K562 (cell line): ENCODE measurements around the gene BECN2. TPM values are rescaled to one million over a fixed set of nuclear protein-coding genes. Genes with fewer than 3 reads are reported as not detected.

Experiments
- ARID2 ChIP-seq: fragments of 450-650 bp; IDR thresholded peaks from 2 replicates; pipeline ENCODE4 v1.6.1; 2017; ENCODE audit warnings: antibody characterized with exemption, mild to moderate bottlenecking
- CEBPB ChIP-seq: fragments of 450-650 bp; IDR thresholded peaks from 2 replicates; pipeline ENCODE4 v1.6.1; 2016; ENCODE audit warnings: missing genetic modification characterization, missing compliant biosample characterization
- CEBPG ChIP-seq, 3 experiments: fragments of 200-800 bp in 1 of 3; sonication (Bioruptor generic) in 1 of 3; sonication (generic) in 1 of 3; formaldehyde crosslinking in 1 of 3; IDR thresholded peaks in 2 of 3; conservative IDR thresholded peaks in 1 of 3; 2 replicates each; pipeline versions ENCODE4 v1.6.1 to v1.8.0; 2016 to 2022; ENCODE audit warnings: missing compliant biosample characterization in 2 of 3, missing genetic modification characterization in 2 of 3, mild to moderate bottlenecking in 1 of 3, missing genetic modification reagents in 1 of 3
- FOXP1 ChIP-seq: sonication (generic); formaldehyde crosslinking; IDR thresholded peaks from 2 replicates; pipeline ENCODE4 v1.8.0; 2022; ENCODE audit warnings: mild to moderate bottlenecking, missing genetic modification reagents
- FOXP4 ChIP-seq: sonication (generic); formaldehyde crosslinking; IDR thresholded peaks from 2 replicates; pipeline ENCODE4 v1.8.0; 2022; ENCODE audit warnings: mild to moderate bottlenecking, missing genetic modification reagents, borderline replicate concordance
- HSF4 ChIP-seq: fragments of 250-450 bp; sonication (Bioruptor Pico); IDR thresholded peaks from 2 replicates; pipeline ENCODE4 v2.1.2; 2022; ENCODE audit warnings: mild to moderate bottlenecking, moderate library complexity, borderline replicate concordance
- NR2C1 ChIP-seq, 2 experiments: fragments of 450-650 bp; IDR thresholded peaks; 2 replicates each; pipeline ENCODE4 v1.6.1; 2017; ENCODE audit warnings: mild to moderate bottlenecking in 2 of 2, antibody characterized with exemption in 1 of 2, inconsistent platforms in 1 of 2, missing compliant biosample characterization in 1 of 2, missing genetic modification characterization in 1 of 2
- PCBP2 ChIP-seq: fragments of 200-400 bp; formaldehyde crosslinking; IDR thresholded peaks from 2 replicates; pipeline ENCODE4 v1.6.1; 2018; ENCODE audit warnings: low read length, low read depth, mild to moderate bottlenecking, moderate library complexity; ENCODE audit not compliant: poor library complexity, severe bottlenecking
- SAP30 ChIP-seq: fragments of 200-600 bp; sonication (generic); IDR thresholded peaks from 2 replicates; pipeline ENCODE4 v1.6.1; 2012; ENCODE audit warnings: borderline replicate concordance, low read depth, mild to moderate bottlenecking, moderate library complexity, low read length, control low read depth, inconsistent platforms; ENCODE audit not compliant: insufficient read depth, poor library complexity, severe bottlenecking
- SP2 ChIP-seq: IDR thresholded peaks from 2 replicates; pipeline ENCODE4 v1.6.1; 2011; ENCODE audit warnings: mild to moderate bottlenecking, low read depth, low read length, moderate library complexity; ENCODE audit not compliant: poor library complexity, severe bottlenecking; ENCODE audit errors: extremely low read depth
- TAF15 ChIP-seq: fragments of 200-400 bp; formaldehyde crosslinking; IDR thresholded peaks from 2 replicates; pipeline ENCODE4 v1.6.1; 2017; ENCODE audit warnings: mild to moderate bottlenecking, low read depth, low read length, moderate library complexity
- TCF7 ChIP-seq: sonication (generic); IDR thresholded peaks from 2 replicates; pipeline ENCODE4 v1.6.1; 2016; ENCODE audit warnings: antibody characterized with exemption, borderline replicate concordance
- ZBTB8A ChIP-seq: fragments of 450-650 bp; IDR thresholded peaks from 2 replicates; pipeline ENCODE4 v1.6.1; 2018; ENCODE audit warnings: mild to moderate bottlenecking, moderate library complexity; ENCODE audit not compliant: partially characterized antibody
- ZNF280A ChIP-seq: fragments of 450-650 bp; IDR thresholded peaks from 2 replicates; pipeline ENCODE4 v1.6.1; 2018; ENCODE audit warnings: mild to moderate bottlenecking, low read depth; ENCODE audit not compliant: partially characterized antibody
- ZNF766 ChIP-seq: fragments of 200-800 bp; sonication (Bioruptor generic); conservative IDR thresholded peaks from 2 replicates; pipeline ENCODE4 v1.6.1; 2016; ENCODE audit warnings: missing genetic modification characterization, missing compliant biosample characterization
- polyA plus RNA-seq, 8 experiments: library from polyadenylated mRNA; depleted of rRNA in 4 of 8; stranded (reverse) in 5 of 8; unstranded in 3 of 8; fragments of >200 nt; fragmentation: Nextera tagmentation in 2 of 8; fragmentation: Illumina TruSeq in 1 of 8; extraction: Ambion mirVana in 2 of 8; extraction: Trizol in 1 of 8; gene quantifications; 2 replicates each; pipeline versions ENCODE4 v1.2.1 to v1.2.3, GENCODE V29; 2011 to 2014; ENCODE audit warnings: inconsistent platforms in 1 of 8, missing spikeins in 1 of 8
- total RNA-seq, 7 experiments: library from RNA; depleted of rRNA in 6 of 7; stranded (reverse); fragments of >200 nt in 6 of 7; fragmentation: Illumina TruSeq in 2 of 7; extraction: Trizol in 2 of 7; gene quantifications; 2 replicates each; pipeline versions ENCODE4 v1.2.1 to v1.2.3, GENCODE V29; 2011 to 2021; ENCODE audit warnings: low replicate concordance in 1 of 7
- TF ChIP-seq, protein P1 (sequence below): fragments of 250-450 bp; sonication (Bioruptor Pico); IDR thresholded peaks from 2 replicates; pipeline ENCODE4 v1.8.0; 2021; ENCODE audit warnings: borderline replicate concordance, mild to moderate bottlenecking, moderate library complexity; ENCODE audit not compliant: poor library complexity, severe bottlenecking
- TF ChIP-seq, protein P2 (sequence below): sonication (generic); IDR thresholded peaks from 2 replicates; pipeline ENCODE4 v1.6.1; 2016
- TF ChIP-seq, protein P3 (sequence below): fragments of 250-450 bp; sonication (Bioruptor Pico); IDR thresholded peaks from 2 replicates; pipeline ENCODE4 v1.5.0; 2022; ENCODE audit warnings: mild to moderate bottlenecking

Gene BECN2
- total and polyA plus RNA-seq, 9 of the 15 experiments (the other 6 are each of a cell fraction or from before 2014, with no cell fraction given), result not detected

- TF ChIP-seq FOXP4 (CRISPR knock-in tag) (no peak), ARID2 (no peak), FOXP1 (CRISPR knock-in tag) (no peak), HSF4 (CRISPR knock-in tag) (no peak), CEBPG (CRISPR knock-in tag; IDR thresholded peaks at IDR 0.05) (peak; percentile 70), CEBPG (tag; conservative IDR thresholded peaks at IDR 0.05 in 1 of 2, IDR thresholded peaks at IDR 0.05 in 1 of 2) (peak; percentile 46 to 73; a peak in 3 of 4 replicates), NR2C1 (IDR thresholded peaks at IDR 0.05) (no peak), NR2C1 (tag; IDR thresholded peaks at IDR 0.05) (no peak), ZNF280A (no peak), ZBTB8A (no peak), TAF15 (no peak), PCBP2 (no peak), CEBPB (tag) (peak; percentile 61), SP2 (no peak), TCF7 (no peak), SAP30 (no peak), ZNF766 (no peak)
- TF ChIP-seq, protein P1, sequence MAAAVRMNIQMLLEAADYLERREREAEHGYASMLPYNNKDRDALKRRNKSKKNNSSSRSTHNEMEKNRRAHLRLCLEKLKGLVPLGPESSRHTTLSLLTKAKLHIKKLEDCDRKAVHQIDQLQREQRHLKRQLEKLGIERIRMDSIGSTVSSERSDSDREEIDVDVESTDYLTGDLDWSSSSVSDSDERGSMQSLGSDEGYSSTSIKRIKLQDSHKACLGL (CRISPR knock-in tag), result no peak
- TF ChIP-seq, protein P2, sequence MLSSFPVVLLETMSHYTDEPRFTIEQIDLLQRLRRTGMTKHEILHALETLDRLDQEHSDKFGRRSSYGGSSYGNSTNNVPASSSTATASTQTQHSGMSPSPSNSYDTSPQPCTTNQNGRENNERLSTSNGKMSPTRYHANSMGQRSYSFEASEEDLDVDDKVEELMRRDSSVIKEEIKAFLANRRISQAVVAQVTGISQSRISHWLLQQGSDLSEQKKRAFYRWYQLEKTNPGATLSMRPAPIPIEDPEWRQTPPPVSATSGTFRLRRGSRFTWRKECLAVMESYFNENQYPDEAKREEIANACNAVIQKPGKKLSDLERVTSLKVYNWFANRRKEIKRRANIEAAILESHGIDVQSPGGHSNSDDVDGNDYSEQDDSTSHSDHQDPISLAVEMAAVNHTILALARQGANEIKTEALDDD, result no peak
- TF ChIP-seq, protein P3, sequence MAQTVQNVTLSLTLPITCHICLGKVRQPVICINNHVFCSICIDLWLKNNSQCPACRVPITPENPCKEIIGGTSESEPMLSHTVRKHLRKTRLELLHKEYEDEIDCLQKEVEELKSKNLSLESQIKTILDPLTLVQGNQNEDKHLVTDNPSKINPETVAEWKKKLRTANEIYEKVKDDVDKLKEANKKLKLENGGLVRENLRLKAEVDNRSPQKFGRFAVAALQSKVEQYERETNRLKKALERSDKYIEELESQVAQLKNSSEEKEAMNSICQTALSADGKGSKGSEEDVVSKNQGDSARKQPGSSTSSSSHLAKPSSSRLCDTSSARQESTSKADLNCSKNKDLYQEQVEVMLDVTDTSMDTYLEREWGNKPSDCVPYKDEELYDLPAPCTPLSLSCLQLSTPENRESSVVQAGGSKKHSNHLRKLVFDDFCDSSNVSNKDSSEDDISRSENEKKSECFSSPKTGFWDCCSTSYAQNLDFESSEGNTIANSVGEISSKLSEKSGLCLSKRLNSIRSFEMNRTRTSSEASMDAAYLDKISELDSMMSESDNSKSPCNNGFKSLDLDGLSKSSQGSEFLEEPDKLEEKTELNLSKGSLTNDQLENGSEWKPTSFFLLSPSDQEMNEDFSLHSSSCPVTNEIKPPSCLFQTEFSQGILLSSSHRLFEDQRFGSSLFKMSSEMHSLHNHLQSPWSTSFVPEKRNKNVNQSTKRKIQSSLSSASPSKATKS (CRISPR knock-in tag), result no peak
Observed at GRCh38 chr1:241972703-241973369, 15.3 kb downstream of the BECN2 start (continued).
